ENCODE measurements around the gene SLC25A25.
A peak's percentile ranks its signal among the peaks of the same experiment; 100 is the strongest.
"Not testable (repeated sequence)": the region's sequence is repeated elsewhere in the genome, so short reads cannot be mapped to it uniquely, and the experiment has no call there.

Gene SLC25A25

GRCh38 chr9:128098297-128099230 is 30.5 kb downstream of the SLC25A25 start:
- peak; percentile 13 to 39 for ATAC-seq

GRCh38 chr9:128099231-128099931 is 31.3 kb downstream of the SLC25A25 start:
- no peak for ATAC-seq

- ATAC-seq = no peak
These were observed 32.0 kb downstream of the SLC25A25 start for GRCh38 chr9:128099932-128100491.

- ATAC-seq = no peak
These were observed 32.5 kb downstream of the SLC25A25 start for GRCh38 chr9:128100581-128100980.

GRCh38 chr9:128101231-128101661 is 33.2 kb downstream of the SLC25A25 start:
- ATAC-seq = no peak

GRCh38 chr9:128101690-128102089 is 33.7 kb downstream of the SLC25A25 start:
- ATAC-seq = no peak

- no peak for ATAC-seq
These were observed 34.2 kb downstream of the SLC25A25 start for GRCh38 chr9:128102196-128102595.

- ATAC-seq = no peak
These were observed 35.0 kb downstream of the SLC25A25 start for GRCh38 chr9:128102861-128103588.

- peak; percentile 75 to 79 for ATAC-seq
These were observed 35.5 kb downstream of the SLC25A25 start for GRCh38 chr9:128103589-128103962.

- no peak for ATAC-seq
These were observed 36.2 kb downstream of the SLC25A25 start for GRCh38 chr9:128104171-128104618.

- no peak for ATAC-seq
These were observed 37.6 kb downstream of the SLC25A25 start for GRCh38 chr9:128105538-128106175.

GRCh38 chr9:128106181-128106939 is 38.3 kb downstream of the SLC25A25 start:
- ATAC-seq = no peak

- ATAC-seq = no peak
These were observed 39.0 kb downstream of the SLC25A25 start for GRCh38 chr9:128106940-128107467.

- no peak for ATAC-seq
These were observed 39.6 kb downstream of the SLC25A25 start for GRCh38 chr9:128107468-128108268.

GRCh38 chr9:128108269-128109049 is 40.4 kb downstream of the SLC25A25 start:
- ATAC-seq = no peak

- no peak for ATAC-seq
These were observed 41.1 kb downstream of the SLC25A25 start for GRCh38 chr9:128109050-128109709.

- not testable (repeated sequence) for ATAC-seq
These were observed 43.7 kb downstream of the SLC25A25 start for GRCh38 chr9:128111726-128112125.

- no peak for ATAC-seq
These were observed 45.7 kb downstream of the SLC25A25 start for GRCh38 chr9:128113526-128114325.

Measured in activated CD4-positive, CD25-positive, alpha-beta regulatory T cell treated with anti-CD3 and anti-CD28 coated beads, Interleukin-2, amount 50 U/mL, for 24 hours (primary cell).